ENCODE results near the gene IZUMO2.
"Not testable (repeated sequence)": the region's sequence is repeated elsewhere in the genome, so short reads cannot be mapped to it uniquely, and the experiment has no call there.

Gene IZUMO2

GRCh38 chr19:50133518-50134492 is 29.3 kb downstream of the IZUMO2 start:
- not testable (repeated sequence) for H3K27me3 ChIP-seq (ENCODE audit: control insufficient read depth, insufficient read depth, low read length); H3K4me3 ChIP-seq (ENCODE audit: low read length); H3K36me3 ChIP-seq (ENCODE audit: control insufficient read depth, low read depth, low read length); H3K27ac ChIP-seq (ENCODE audit: low read length); H3K9ac ChIP-seq (ENCODE audit: low read length); H3K9me3 ChIP-seq (ENCODE audit: control insufficient read depth, low read depth, low read length); H3K4me1 ChIP-seq (ENCODE audit: control insufficient read depth, low read depth, low read length)

- not testable (repeated sequence) for H3K9me3 ChIP-seq (ENCODE audit: control insufficient read depth, low read depth, low read length); H3K4me1 ChIP-seq (ENCODE audit: control insufficient read depth, low read depth, low read length); H3K27me3 ChIP-seq (ENCODE audit: control insufficient read depth, insufficient read depth, low read length); H3K9ac ChIP-seq (ENCODE audit: low read length); H3K36me3 ChIP-seq (ENCODE audit: control insufficient read depth, low read depth, low read length); H3K4me3 ChIP-seq (ENCODE audit: low read length); H3K27ac ChIP-seq (ENCODE audit: low read length)
Measured at GRCh38 chr19:50104012-50104411, 59.1 kb downstream of the IZUMO2 start.

- H3K36me3 ChIP-seq (ENCODE audit: control insufficient read depth, low read depth, low read length); H3K4me1 ChIP-seq (ENCODE audit: control insufficient read depth, low read depth, low read length); H3K4me3 ChIP-seq (ENCODE audit: low read length); H3K9me3 ChIP-seq (ENCODE audit: control insufficient read depth, low read depth, low read length); H3K9ac ChIP-seq (ENCODE audit: low read length); H3K27ac ChIP-seq (ENCODE audit: low read length); H3K27me3 ChIP-seq (ENCODE audit: control insufficient read depth, insufficient read depth, low read length): not testable (repeated sequence)
Measured at GRCh38 chr19:50103405-50103804, 59.7 kb downstream of the IZUMO2 start.
